Progenitor cell of endocrine pancreas (in vitro differentiated cells): ENCODE results near the gene PHRF1. TPM values are rescaled to one million over a fixed set of nuclear protein-coding genes. Genes with fewer than 3 reads are reported as not detected.

Source experiments
- DNase-seq: peaks from one replicate; pipeline ENCODE4 v3.0.0; 2021; ENCODE audit warnings: low spot score; ENCODE audit not compliant: unreplicated experiment
- H3K27ac Mint-ChIP-seq: 2 replicates; pipeline ENCODE4 v1.8.0; 2021; ENCODE audit warnings: mild to moderate bottlenecking, moderate library complexity, mixed read lengths
- H3K27me3 Mint-ChIP-seq: 2 replicates; pipeline ENCODE4 v1.8.0; 2021; ENCODE audit warnings: mixed read lengths
- H3K36me3 Mint-ChIP-seq: 2 replicates; pipeline ENCODE4 v1.8.0; 2022; ENCODE audit warnings: mixed read lengths; ENCODE audit not compliant: insufficient read depth
- H3K4me1 Mint-ChIP-seq: 2 replicates; pipeline ENCODE4 v1.8.0; 2021; ENCODE audit warnings: low read depth, mixed read lengths
- H3K4me3 Mint-ChIP-seq: 2 replicates; pipeline ENCODE4 v1.8.0; 2021; ENCODE audit warnings: low read depth, mild to moderate bottlenecking, moderate library complexity, mixed read lengths
- H3K9me3 Mint-ChIP-seq: 2 replicates; pipeline ENCODE4 v1.8.0; 2021; ENCODE audit warnings: low read depth, mixed read lengths
- total RNA-seq: library from RNA; stranded (reverse); gene quantifications from 2 replicates; pipeline ENCODE4 v1.2.1, GENCODE V29; 2021
- TF ChIP-seq, protein P1 (sequence below): fragments of 200-600 bp; sonication (generic); IDR thresholded peaks from one replicate; pipeline ENCODE4 v1.5.0; 2021; ENCODE audit warnings: antibody characterized with exemption, mild to moderate bottlenecking; ENCODE audit not compliant: unreplicated experiment

The PHRF1 gene
- total RNA-seq, 1 donor from 2014 or later = 44.4 TPM

DNA sequence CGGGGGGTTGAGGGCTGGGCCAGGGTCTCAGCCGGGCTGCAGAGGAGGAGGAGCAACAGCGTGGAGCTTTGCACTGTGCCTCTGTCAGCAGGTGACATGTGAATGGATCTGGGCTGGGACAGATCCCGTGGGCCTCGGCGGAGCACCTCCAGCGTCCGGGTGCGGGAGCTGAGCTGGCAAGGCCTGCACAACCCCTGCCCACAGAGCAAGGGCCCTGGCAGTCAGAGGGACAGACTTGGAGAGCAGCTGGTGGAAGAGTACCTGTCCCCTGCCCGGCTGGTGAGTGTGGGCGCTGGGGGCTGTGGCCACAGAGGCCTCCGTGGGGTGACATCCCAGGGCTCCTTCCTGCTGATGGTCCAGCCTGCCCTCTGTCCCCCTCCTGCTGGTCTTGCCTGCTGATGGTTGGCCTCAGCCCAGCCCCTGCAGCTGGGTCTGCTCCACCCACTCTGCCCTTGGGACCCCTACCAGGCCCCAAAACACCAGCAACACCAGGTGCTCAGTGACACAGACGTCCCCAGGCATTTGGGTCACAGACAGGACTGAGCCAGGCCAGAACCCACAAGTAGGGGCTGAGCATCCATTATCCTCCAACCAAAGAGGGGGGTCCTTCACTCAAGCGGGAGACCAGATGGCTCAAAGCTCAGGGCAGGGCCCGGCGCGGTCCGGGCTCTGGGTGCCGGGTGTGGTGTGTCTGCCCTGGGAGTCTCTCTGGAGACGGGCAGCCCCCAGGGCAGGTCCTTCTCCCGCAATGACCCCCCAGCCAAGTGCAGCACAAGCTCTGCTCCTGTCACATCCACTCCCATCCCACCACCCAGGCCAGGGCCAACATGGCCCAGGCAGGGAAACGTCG is 35.5 kb upstream of the PHRF1 start:
- Mint-ChIP-seq H3K27ac (no peak overlapping the region), H3K4me1 (peaks cover 6% of the 10 kb centered on the region), H3K4me3 (no peak overlapping the region), H3K27me3 (no peaks in the 10 kb centered on the region), H3K36me3 (peaks cover 2% of the 10 kb centered on the region), H3K9me3 (no peaks in the 10 kb centered on the region)
- TF ChIP-seq, protein P1, sequence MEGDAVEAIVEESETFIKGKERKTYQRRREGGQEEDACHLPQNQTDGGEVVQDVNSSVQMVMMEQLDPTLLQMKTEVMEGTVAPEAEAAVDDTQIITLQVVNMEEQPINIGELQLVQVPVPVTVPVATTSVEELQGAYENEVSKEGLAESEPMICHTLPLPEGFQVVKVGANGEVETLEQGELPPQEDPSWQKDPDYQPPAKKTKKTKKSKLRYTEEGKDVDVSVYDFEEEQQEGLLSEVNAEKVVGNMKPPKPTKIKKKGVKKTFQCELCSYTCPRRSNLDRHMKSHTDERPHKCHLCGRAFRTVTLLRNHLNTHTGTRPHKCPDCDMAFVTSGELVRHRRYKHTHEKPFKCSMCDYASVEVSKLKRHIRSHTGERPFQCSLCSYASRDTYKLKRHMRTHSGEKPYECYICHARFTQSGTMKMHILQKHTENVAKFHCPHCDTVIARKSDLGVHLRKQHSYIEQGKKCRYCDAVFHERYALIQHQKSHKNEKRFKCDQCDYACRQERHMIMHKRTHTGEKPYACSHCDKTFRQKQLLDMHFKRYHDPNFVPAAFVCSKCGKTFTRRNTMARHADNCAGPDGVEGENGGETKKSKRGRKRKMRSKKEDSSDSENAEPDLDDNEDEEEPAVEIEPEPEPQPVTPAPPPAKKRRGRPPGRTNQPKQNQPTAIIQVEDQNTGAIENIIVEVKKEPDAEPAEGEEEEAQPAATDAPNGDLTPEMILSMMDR = no peak
- no peak for DNase-seq

DNA sequence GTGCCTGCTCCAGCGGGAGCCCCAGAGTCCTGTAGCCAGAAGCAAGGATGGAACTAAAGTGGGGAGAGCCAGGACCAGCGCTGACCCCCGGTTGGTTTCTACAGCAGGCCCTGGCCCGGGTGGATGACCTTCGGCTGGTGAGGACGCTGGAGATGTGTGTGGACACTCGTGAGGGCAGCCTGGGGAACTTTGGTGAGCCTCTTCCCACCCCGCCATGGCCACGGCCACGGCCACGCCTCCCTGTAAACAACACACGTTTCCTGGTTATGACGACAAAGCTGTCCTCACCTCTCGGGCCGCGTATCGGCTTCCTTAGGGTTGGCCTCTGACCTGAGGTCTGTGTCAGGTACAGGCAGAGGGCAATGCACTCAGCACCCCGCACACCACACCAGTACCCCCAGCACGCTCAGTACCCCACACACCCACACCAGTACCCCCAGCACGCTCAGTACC is 34.8 kb upstream of the PHRF1 start:
- Mint-ChIP-seq H3K4me3 (no peak overlapping the region), H3K4me1 (peaks cover 4% of the 10 kb centered on the region), H3K9me3 (no peaks in the 10 kb centered on the region), H3K27ac (no peak overlapping the region), H3K27me3 (no peaks in the 10 kb centered on the region), H3K36me3 (peaks cover 2% of the 10 kb centered on the region)
- DNase-seq = no peak
- TF ChIP-seq, protein P1 = no peak

DNA sequence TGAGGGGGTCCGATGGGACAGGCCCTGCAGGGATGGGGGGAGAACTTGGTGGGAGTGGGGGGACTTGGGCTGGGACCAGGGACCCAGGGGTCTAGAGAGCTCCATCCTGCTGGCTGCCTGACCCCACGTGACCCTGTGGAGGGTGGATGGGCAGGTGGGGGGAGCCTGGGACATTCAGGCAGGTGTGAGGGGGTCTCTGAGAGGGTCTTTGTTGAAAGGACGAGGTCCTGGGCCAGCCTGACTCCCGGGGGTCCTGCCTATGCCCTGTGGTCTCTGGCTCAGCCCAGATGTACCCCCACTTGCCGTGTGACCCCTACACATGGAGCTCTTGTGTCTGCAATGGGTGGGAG is 31.5 kb upstream of the PHRF1 start:
- TF ChIP-seq, protein P1 = no peak
- H3K27ac Mint-ChIP-seq = no peak overlapping the region
- no peak for DNase-seq
- H3K27me3 Mint-ChIP-seq = no peaks in the 10 kb centered on the region
- peaks cover 2% of the 10 kb centered on the region for H3K36me3 Mint-ChIP-seq
- H3K4me1 Mint-ChIP-seq = no peaks in the 10 kb centered on the region
- no peaks in the 10 kb centered on the region for H3K9me3 Mint-ChIP-seq
- no peak overlapping the region for H3K4me3 Mint-ChIP-seq

DNA sequence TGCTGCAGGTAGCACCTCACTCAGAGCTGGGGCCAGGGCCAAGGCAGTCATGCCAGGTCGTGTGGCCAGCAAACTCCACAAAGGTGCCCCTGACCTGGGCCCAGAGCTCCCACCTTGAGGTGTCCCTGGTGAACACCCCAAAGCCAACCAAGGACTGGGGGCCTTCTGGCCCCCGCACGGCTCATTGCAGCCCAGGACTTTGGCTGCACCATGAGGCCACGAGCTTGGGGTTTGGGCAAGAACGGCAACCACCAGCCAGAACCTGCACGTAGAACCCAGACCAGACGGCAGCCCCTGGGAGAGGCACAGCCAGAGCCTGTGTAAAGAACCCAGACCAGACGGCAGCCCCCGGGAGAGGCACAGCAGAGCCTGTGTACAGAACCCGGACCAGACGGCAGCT is 31.1 kb upstream of the PHRF1 start:
- Mint-ChIP-seq H3K4me1 (no peaks in the 10 kb centered on the region), H3K36me3 (peaks cover 2% of the 10 kb centered on the region), H3K27me3 (no peaks in the 10 kb centered on the region), H3K4me3 (no peak overlapping the region), H3K9me3 (no peaks in the 10 kb centered on the region), H3K27ac (no peak overlapping the region)
- TF ChIP-seq, protein P1 = no peak
- no peak for DNase-seq

DNA sequence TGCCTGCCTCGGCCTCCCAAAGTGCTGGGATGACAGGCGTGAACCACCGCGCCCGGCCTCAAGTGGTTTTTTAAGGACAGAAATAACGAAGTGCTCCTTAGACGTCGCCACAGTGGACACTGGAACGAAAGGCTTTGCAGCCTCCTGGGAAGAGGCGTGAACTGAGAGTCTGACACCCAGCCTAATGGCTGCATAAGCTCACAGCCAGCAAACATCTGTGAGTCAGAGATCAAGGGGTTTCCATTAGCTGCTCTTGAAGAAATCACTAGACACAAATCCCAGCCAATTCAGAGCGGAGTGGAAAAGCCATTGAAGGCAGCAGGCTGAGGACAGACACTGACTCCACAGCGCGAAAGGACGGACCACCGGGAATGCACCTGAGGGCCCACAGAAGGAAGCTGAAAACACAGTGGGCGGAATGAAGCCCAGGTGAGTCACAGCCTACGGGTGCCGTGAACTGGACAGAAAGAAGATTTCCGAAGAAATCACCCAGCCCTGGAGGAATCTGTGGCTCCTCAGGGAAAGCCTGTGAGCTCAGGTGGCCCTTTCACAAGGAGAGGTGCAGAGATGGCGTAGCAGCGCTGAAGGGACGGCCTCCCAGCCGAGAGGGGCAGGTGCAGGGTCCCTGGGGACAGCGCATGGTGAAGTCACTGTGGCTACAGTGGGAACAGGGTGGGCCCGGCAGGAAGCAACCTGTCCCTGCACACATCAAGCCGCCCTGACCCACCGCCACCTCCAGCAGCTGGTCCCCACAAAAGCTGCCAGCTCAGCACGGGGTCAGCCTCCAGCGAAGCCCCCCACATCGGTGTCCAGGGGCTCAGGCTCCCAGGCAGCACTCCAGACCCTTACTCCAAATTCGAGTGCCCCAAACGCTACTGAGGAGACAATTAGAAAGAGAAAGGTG is 27.3 kb upstream of the PHRF1 start:
- Mint-ChIP-seq H3K36me3 (no peaks in the 10 kb centered on the region), H3K4me3 (no peak overlapping the region), H3K27me3 (peaks cover 3% of the 10 kb centered on the region), H3K27ac (no peak overlapping the region), H3K9me3 (no peaks in the 10 kb centered on the region), H3K4me1 (no peaks in the 10 kb centered on the region)
- DNase-seq = no peak
- TF ChIP-seq, protein P1 = no peak
